Activated naive CD4-positive, alpha-beta T cell treated with anti-CD3 and anti-CD28 coated beads, Interleukin-2, amount 10 ng/mL, durations not matched to agents 7 days and 5 days (primary cell): Measurements from ENCODE around the gene NISCH.

Source experiments
- CTCF ChIA-PET: fragments of 350-600 bp; sonication (Branson Sonifier 250); formaldehyde crosslinking; loops from one replicate; lab custom pipeline; 2021; ENCODE audit warnings: antibody characterized with exemption; lab: Charles Lee
- DNase-seq: peaks from one replicate; pipeline ENCODE4 v3.0.0-alpha.2; 2020
- H3K27ac Mint-ChIP-seq: one replicate; pipeline ENCODE4 v1.8.0; 2021; ENCODE audit warnings: mild to moderate bottlenecking, moderate library complexity, mixed read lengths
- H3K27me3 Mint-ChIP-seq: one replicate; pipeline ENCODE4 v1.8.0; 2021; ENCODE audit warnings: mild to moderate bottlenecking, mixed read lengths
- H3K36me3 Mint-ChIP-seq: one replicate; pipeline ENCODE4 v1.8.0; 2021; ENCODE audit warnings: mixed read lengths
- H3K4me1 Mint-ChIP-seq: one replicate; pipeline ENCODE4 v1.8.0; 2021; ENCODE audit warnings: mixed read lengths
- H3K4me3 Mint-ChIP-seq: one replicate; pipeline ENCODE4 v1.8.0; 2021; ENCODE audit warnings: mild to moderate bottlenecking, moderate library complexity, mixed read lengths
- H3K9me3 Mint-ChIP-seq: one replicate; pipeline ENCODE4 v1.8.0; 2021; ENCODE audit warnings: mixed read lengths

Gene NISCH

DNA sequence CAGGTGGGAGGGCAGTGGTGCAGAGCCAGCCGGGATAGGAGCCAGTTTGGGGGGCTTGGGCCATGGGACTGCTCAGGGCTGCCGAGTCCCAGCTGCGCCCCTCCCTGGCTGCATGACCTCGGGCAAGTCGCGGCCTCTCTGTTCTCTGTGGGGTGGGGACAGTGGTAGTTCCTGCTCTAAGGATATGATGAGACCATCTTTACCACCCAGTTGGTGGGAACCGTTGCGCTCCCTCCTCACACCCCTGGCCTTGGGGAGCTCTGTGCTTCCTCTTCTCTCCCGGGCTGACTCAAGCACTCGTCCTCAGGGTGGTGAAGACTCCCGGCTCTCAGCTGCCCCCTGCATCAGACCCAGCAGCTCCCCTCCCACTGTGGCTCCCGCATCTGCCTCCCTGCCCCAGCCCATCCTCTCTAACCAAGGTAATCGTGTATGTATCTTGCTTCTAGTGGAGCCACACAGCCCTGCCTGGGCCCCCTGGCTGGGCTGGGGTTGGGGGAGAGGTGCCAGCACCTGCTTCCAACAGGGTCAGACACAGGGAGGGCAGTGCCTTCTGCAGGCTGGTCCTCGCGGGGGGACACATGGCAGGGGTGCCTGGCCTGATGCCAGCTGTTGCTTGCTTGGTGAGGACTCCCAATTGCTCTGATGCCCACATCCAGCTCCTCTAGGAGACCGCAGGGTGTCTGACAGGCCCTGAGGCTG lies 24.6 kb downstream of the NISCH start:
- Mint-ChIP-seq H3K27me3 (no peaks in the 10 kb centered on the region), H3K36me3 (peaks cover 37% of the 10 kb centered on the region), H3K27ac (no peak overlapping the region), H3K4me3 (no peak overlapping the region), H3K4me1 (no peaks in the 10 kb centered on the region), H3K9me3 (no peaks in the 10 kb centered on the region)
- DNase-seq: no peak
- CTCF ChIA-PET: no interaction called here

- CTCF ChIA-PET: interaction anchor here (0.6 to 1.2 kb wide), 2 partner anchors 9 to 193 kb away, joined by 3 to 6 read pairs; no protein-coding TSS in a partner anchor
- H3K9me3 Mint-ChIP-seq: no peaks in the 10 kb centered on the region
- H3K4me3 Mint-ChIP-seq: no peak overlapping the region
- H3K4me1 Mint-ChIP-seq: no peaks in the 10 kb centered on the region
- no peak for DNase-seq
- H3K27ac Mint-ChIP-seq: peak overlapping the region; percentile 40
- no peaks in the 10 kb centered on the region for H3K27me3 Mint-ChIP-seq
- peaks cover 36% of the 10 kb centered on the region for H3K36me3 Mint-ChIP-seq
Observed at GRCh38 chr3:52480768-52481715, 25.6 kb downstream of the NISCH start.

- CTCF ChIA-PET: interaction anchor here (0.6 to 1.2 kb wide), 4 partner anchors 8 to 192 kb away, joined by 3 to 6 read pairs (median 3); no protein-coding TSS in a partner anchor
- no peaks in the 10 kb centered on the region for H3K9me3 Mint-ChIP-seq
- H3K36me3 Mint-ChIP-seq: peaks cover 30% of the 10 kb centered on the region
- H3K4me1 Mint-ChIP-seq: no peaks in the 10 kb centered on the region
- H3K27me3 Mint-ChIP-seq: no peaks in the 10 kb centered on the region
- no peak for DNase-seq
- H3K27ac Mint-ChIP-seq: no peak overlapping the region
- H3K4me3 Mint-ChIP-seq: no peak overlapping the region
Observed at GRCh38 chr3:52481819-52482521, 26.6 kb downstream of the NISCH start.

GRCh38 chr3:52483081-52483480 lies 27.7 kb downstream of the NISCH start:
- Mint-ChIP-seq H3K9me3 (no peaks in the 10 kb centered on the region), H3K36me3 (peaks cover 30% of the 10 kb centered on the region), H3K27ac (no peak overlapping the region), H3K4me1 (no peaks in the 10 kb centered on the region), H3K27me3 (no peaks in the 10 kb centered on the region), H3K4me3 (no peak overlapping the region)
- CTCF ChIA-PET: interaction anchor here (0.7 to 1.2 kb wide), 3 partner anchors 9 to 26 kb away, joined by 3 read pairs; no protein-coding TSS in a partner anchor
- DNase-seq: no peak

GRCh38 chr3:52483577-52484381 lies 28.4 kb downstream of the NISCH start:
- CTCF ChIA-PET: interaction anchor here (0.7 kb wide), 1 partner anchor 99 kb away, joined by 3 read pairs; no protein-coding TSS in a partner anchor
- Mint-ChIP-seq H3K27me3 (no peaks in the 10 kb centered on the region), H3K27ac (no peak overlapping the region), H3K36me3 (peaks cover 28% of the 10 kb centered on the region), H3K9me3 (no peaks in the 10 kb centered on the region), H3K4me1 (no peaks in the 10 kb centered on the region), H3K4me3 (no peak overlapping the region)
- DNase-seq: no peak

DNA sequence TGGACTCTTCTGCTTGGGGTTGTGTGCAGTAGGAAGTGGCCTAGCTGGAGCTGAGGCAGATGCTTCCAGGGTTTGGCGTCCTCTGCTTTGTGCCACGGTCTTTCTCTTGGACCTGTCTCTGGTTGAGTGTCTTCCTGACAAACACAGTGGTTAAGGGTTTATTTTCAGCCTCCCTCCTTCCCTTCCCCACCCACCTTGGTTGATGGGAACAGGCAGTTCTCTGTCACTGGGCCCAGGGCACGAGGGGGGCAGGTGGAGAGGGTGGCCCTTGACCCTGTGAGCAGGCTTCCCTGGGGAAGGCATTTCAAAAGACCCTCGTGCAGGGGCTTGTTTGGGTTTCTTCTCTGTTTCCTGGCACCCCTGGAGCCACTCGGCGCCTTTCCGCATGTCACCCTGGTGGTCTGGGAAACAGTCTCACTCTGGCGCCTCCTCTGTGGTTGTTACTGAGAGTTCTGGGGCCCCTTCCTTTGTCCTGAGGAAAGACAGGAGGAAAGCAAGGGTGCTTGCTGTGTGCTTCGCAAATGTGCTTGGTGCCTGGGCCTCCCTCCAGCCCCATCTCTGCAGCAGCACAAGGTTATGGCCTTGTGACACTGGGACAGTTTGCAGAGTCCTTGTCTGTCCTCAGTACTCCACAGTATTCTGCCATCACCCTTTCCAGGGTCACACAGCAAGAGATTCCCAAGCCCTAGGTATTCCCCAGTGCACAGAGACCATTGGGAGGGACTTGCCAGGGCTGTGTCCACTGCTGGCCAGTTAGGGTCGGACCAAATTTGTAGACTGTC lies 29.5 kb downstream of the NISCH start:
- H3K27me3 Mint-ChIP-seq: no peaks in the 10 kb centered on the region
- peaks cover 20% of the 10 kb centered on the region for H3K36me3 Mint-ChIP-seq
- H3K4me1 Mint-ChIP-seq: no peaks in the 10 kb centered on the region
- H3K9me3 Mint-ChIP-seq: no peaks in the 10 kb centered on the region
- CTCF ChIA-PET: no interaction called here
- no peak for DNase-seq
- no peak overlapping the region for H3K27ac Mint-ChIP-seq
- H3K4me3 Mint-ChIP-seq: no peak overlapping the region

- DNase-seq: no peak
- no peaks in the 10 kb centered on the region for H3K27me3 Mint-ChIP-seq
- H3K36me3 Mint-ChIP-seq: peaks cover 20% of the 10 kb centered on the region
- no peak overlapping the region for H3K27ac Mint-ChIP-seq
- CTCF ChIA-PET: no interaction called here
- H3K4me1 Mint-ChIP-seq: no peaks in the 10 kb centered on the region
- H3K4me3 Mint-ChIP-seq: no peak overlapping the region
- no peaks in the 10 kb centered on the region for H3K9me3 Mint-ChIP-seq
Observed at GRCh38 chr3:52487050-52487787, 31.8 kb downstream of the NISCH start.

DNA sequence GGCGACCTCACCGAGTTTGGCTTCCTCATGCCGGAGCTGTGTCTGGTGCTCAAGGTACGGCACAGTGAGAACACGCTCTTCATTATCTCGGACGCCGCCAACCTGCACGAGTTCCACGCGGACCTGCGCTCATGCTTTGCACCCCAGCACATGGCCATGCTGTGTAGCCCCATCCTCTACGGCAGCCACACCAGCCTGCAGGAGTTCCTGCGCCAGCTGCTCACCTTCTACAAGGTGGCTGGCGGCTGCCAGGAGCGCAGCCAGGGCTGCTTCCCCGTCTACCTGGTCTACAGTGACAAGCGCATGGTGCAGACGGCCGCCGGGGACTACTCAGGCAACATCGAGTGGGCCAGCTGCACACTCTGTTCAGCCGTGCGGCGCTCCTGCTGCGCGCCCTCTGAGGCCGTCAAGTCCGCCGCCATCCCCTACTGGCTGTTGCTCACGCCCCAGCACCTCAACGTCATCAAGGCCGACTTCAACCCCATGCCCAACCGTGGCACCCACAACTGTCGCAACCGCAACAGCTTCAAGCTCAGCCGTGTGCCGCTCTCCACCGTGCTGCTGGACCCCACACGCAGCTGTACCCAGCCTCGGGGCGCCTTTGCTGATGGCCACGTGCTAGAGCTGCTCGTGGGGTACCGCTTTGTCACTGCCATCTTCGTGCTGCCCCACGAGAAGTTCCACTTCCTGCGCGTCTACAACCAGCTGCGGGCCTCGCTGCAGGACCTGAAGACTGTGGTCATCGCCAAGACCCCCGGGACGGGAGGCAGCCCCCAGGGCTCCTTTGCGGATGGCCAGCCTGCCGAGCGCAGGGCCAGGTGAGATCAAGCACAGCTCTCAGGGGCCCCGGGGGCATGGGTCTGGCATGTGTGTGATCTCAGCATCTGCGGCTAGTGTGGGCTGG lies 32.6 kb downstream of the NISCH start:
- no peak overlapping the region for H3K27ac Mint-ChIP-seq
- H3K4me1 Mint-ChIP-seq: no peaks in the 10 kb centered on the region
- DNase-seq: no peak
- H3K36me3 Mint-ChIP-seq: peaks cover 25% of the 10 kb centered on the region
- H3K9me3 Mint-ChIP-seq: no peaks in the 10 kb centered on the region
- no peak overlapping the region for H3K4me3 Mint-ChIP-seq
- CTCF ChIA-PET: interaction anchor here (1.3 kb wide), 1 partner anchor 13 kb away, joined by 3 read pairs; no protein-coding TSS in a partner anchor
- no peaks in the 10 kb centered on the region for H3K27me3 Mint-ChIP-seq

DNA sequence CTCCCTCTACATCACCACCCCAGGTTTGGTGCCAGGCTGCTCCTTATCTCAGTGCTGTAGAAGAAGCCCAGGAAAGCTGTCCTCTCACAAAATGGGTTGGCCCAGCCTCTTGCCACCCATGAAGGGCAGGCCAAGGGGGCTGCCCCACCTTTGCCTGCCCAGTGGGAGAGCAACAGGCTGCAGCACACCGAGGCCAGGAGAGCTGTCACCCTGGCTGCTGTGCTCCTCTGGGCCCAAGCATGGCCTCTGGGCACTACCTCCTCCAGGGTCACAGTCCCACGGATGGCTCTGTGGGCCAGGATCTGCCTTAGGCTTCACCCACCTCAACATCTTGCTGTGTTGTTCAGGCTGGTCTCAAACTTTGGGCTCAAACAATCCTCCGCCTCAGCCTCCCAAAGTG lies 33.3 kb downstream of the NISCH start:
- no peaks in the 10 kb centered on the region for H3K4me1 Mint-ChIP-seq
- H3K27ac Mint-ChIP-seq: no peak overlapping the region
- no peak for DNase-seq
- H3K27me3 Mint-ChIP-seq: no peaks in the 10 kb centered on the region
- no peak overlapping the region for H3K4me3 Mint-ChIP-seq
- CTCF ChIA-PET: interaction anchor here (1.3 kb wide), 1 partner anchor 13 kb away, joined by 3 read pairs; no protein-coding TSS in a partner anchor
- H3K36me3 Mint-ChIP-seq: peaks cover 25% of the 10 kb centered on the region
- no peaks in the 10 kb centered on the region for H3K9me3 Mint-ChIP-seq

GRCh38 chr3:52489453-52489852 lies 34.0 kb downstream of the NISCH start:
- no peak overlapping the region for H3K27ac Mint-ChIP-seq
- CTCF ChIA-PET: interaction anchor here (1.3 to 1.8 kb wide), 2 partner anchors 8 to 14 kb away, joined by 3 to 6 read pairs; no protein-coding TSS in a partner anchor

More at GRCh38 chr3:52489453-52489852, 34.0 kb downstream of the NISCH start:
- Mint-ChIP-seq H3K27me3 (peaks cover 2% of the 10 kb centered on the region), H3K36me3 (peaks cover 21% of the 10 kb centered on the region), H3K4me1 (peaks cover 2% of the 10 kb centered on the region), H3K4me3 (no peak overlapping the region), H3K9me3 (no peaks in the 10 kb centered on the region)
- DNase-seq: no peak
